Measurements from ENCODE around the gene TMSB15B. TPM values are rescaled to one million over a fixed set of nuclear protein-coding genes. Genes with fewer than 3 reads are reported as not detected.

TMSB15B gene
- total RNA-seq, 1 donor from 2014 or later = 4.9 TPM

Other genes with a start within 250 kb of the TMSB15B start
- 0.17 TPM in 1 of 2 replicates, not detected in the other for gene PLP1, start 185.8 kb upstream of the TMSB15B start, total RNA-seq
- gene RAB9B, start 130.4 kb upstream of the TMSB15B start, total RNA-seq = 1.9 and 3.4 TPM in 2 replicates
- not detected in 2 replicates for gene H2BW1, start 51.1 kb downstream of the TMSB15B start, total RNA-seq
- not detected in 2 replicates for gene H2BW2, start 77.3 kb downstream of the TMSB15B start, total RNA-seq
- gene TMSB15C, start 113.6 kb downstream of the TMSB15B start, total RNA-seq = 3.9 and 8.2 TPM in 2 replicates
- gene ZCCHC18, start 149.9 kb downstream of the TMSB15B start, total RNA-seq = 2.9 and 13.9 TPM in 2 replicates
- 5.6 and 16.1 TPM in 2 replicates for gene SLC25A53, start 194.4 kb downstream of the TMSB15B start, total RNA-seq
- gene FAM199X, start 203.8 kb downstream of the TMSB15B start, total RNA-seq = 59.9 and 77.5 TPM in 2 replicates

All from renal cortical epithelial cell (primary cell).